ENCODE measurements around the gene VSTM2B.

The VSTM2B gene

GRCh38 chr19:29516821-29517395, 8.9 kb upstream of the VSTM2B start:
- no peak overlapping the region for H3K9ac ChIP-seq (ENCODE audit: low read depth, low read length)
- H3K9me3 ChIP-seq (ENCODE audit: insufficient read depth, low read depth, low read length) = no peaks in the 10 kb centered on the region
- H3K27ac ChIP-seq (ENCODE audit: low read depth, low read length) = no peak overlapping the region
- H3K4me3 ChIP-seq (ENCODE audit: low read length) = no peak overlapping the region
- peaks cover 25% of the 10 kb centered on the region for H3K27me3 ChIP-seq (ENCODE audit: insufficient read depth, low read length)
- 83% methylated on average over 9 of the region's 9 CpGs for WGBS
- H3K36me3 ChIP-seq (ENCODE audit: insufficient read depth, low read length) = no peaks in the 10 kb centered on the region
- no peaks in the 10 kb centered on the region for H3K4me1 ChIP-seq (ENCODE audit: insufficient read depth, low read length)

GRCh38 chr19:29517412-29517811, 8.4 kb upstream of the VSTM2B start:
- Histone ChIP-seq H3K4me3 (ENCODE audit: low read length) (no peak overlapping the region), H3K36me3 (ENCODE audit: insufficient read depth, low read length) (no peaks in the 10 kb centered on the region), H3K9ac (ENCODE audit: low read depth, low read length) (no peak overlapping the region), H3K4me1 (ENCODE audit: insufficient read depth, low read length) (no peaks in the 10 kb centered on the region), H3K27me3 (ENCODE audit: insufficient read depth, low read length) (peaks cover 28% of the 10 kb centered on the region), H3K27ac (ENCODE audit: low read depth, low read length) (no peak overlapping the region), H3K9me3 (ENCODE audit: insufficient read depth, low read depth, low read length) (no peaks in the 10 kb centered on the region)
- 86% methylated on average over 4 of the region's 4 CpGs for WGBS

- Histone ChIP-seq H3K36me3 (ENCODE audit: insufficient read depth, low read length) (no peaks in the 10 kb centered on the region), H3K4me1 (ENCODE audit: insufficient read depth, low read length) (no peaks in the 10 kb centered on the region), H3K9me3 (ENCODE audit: insufficient read depth, low read depth, low read length) (no peaks in the 10 kb centered on the region), H3K9ac (ENCODE audit: low read depth, low read length) (no peak overlapping the region), H3K4me3 (ENCODE audit: low read length) (no peak overlapping the region), H3K27me3 (ENCODE audit: insufficient read depth, low read length) (peaks cover 30% of the 10 kb centered on the region), H3K27ac (ENCODE audit: low read depth, low read length) (no peak overlapping the region)
- 92% methylated on average over 4 of the region's 4 CpGs for WGBS
Measured at GRCh38 chr19:29517946-29518345, 7.8 kb upstream of the VSTM2B start.

- Histone ChIP-seq H3K36me3 (ENCODE audit: insufficient read depth, low read length) (no peaks in the 10 kb centered on the region), H3K4me1 (ENCODE audit: insufficient read depth, low read length) (0 out of 2 replicates have a peak, but pooled peaks cover 2% of the 10 kb centered on the region), H3K9ac (ENCODE audit: low read depth, low read length) (no peak overlapping the region), H3K4me3 (ENCODE audit: low read length) (no peak overlapping the region), H3K27ac (ENCODE audit: low read depth, low read length) (no peak overlapping the region), H3K9me3 (ENCODE audit: insufficient read depth, low read depth, low read length) (no peaks in the 10 kb centered on the region), H3K27me3 (ENCODE audit: insufficient read depth, low read length) (peaks cover 38% of the 10 kb centered on the region)
- 88% methylated on average over 5 of the region's 5 CpGs for WGBS
Measured at GRCh38 chr19:29519146-29519545, 6.6 kb upstream of the VSTM2B start.

GRCh38 chr19:29519931-29520330, 5.9 kb upstream of the VSTM2B start:
- Histone ChIP-seq H3K4me1 (ENCODE audit: insufficient read depth, low read length) (0 out of 2 replicates have a peak, but pooled peaks cover 2% of the 10 kb centered on the region), H3K4me3 (ENCODE audit: low read length) (no peak overlapping the region), H3K9me3 (ENCODE audit: insufficient read depth, low read depth, low read length) (no peaks in the 10 kb centered on the region), H3K27ac (ENCODE audit: low read depth, low read length) (no peak overlapping the region), H3K9ac (ENCODE audit: low read depth, low read length) (no peak overlapping the region), H3K36me3 (ENCODE audit: insufficient read depth, low read length) (no peaks in the 10 kb centered on the region), H3K27me3 (ENCODE audit: insufficient read depth, low read length) (peaks cover 40% of the 10 kb centered on the region)
- WGBS = 92% methylated on average over 8 of the region's 8 CpGs

- no peak overlapping the region for H3K27ac ChIP-seq (ENCODE audit: low read depth, low read length)
- H3K4me3 ChIP-seq (ENCODE audit: low read length) = no peak overlapping the region
- no peaks in the 10 kb centered on the region for H3K36me3 ChIP-seq (ENCODE audit: insufficient read depth, low read length)
- no peak overlapping the region for H3K9ac ChIP-seq (ENCODE audit: low read depth, low read length)
- H3K9me3 ChIP-seq (ENCODE audit: insufficient read depth, low read depth, low read length) = no peaks in the 10 kb centered on the region
- 0 out of 2 replicates have a peak, but pooled peaks cover 2% of the 10 kb centered on the region for H3K4me1 ChIP-seq (ENCODE audit: insufficient read depth, low read length)
- H3K27me3 ChIP-seq (ENCODE audit: insufficient read depth, low read length) = peaks cover 45% of the 10 kb centered on the region
- 83% methylated on average over 7 of the region's 7 CpGs for WGBS
Measured at GRCh38 chr19:29520390-29520789, 5.4 kb upstream of the VSTM2B start.

GRCh38 chr19:29521291-29522075, 4.3 kb upstream of the VSTM2B start:
- Histone ChIP-seq H3K4me1 (ENCODE audit: insufficient read depth, low read length) (0 out of 2 replicates have a peak, but pooled peaks cover 2% of the 10 kb centered on the region), H3K27me3 (ENCODE audit: insufficient read depth, low read length) (peaks cover 55% of the 10 kb centered on the region), H3K9me3 (ENCODE audit: insufficient read depth, low read depth, low read length) (no peaks in the 10 kb centered on the region), H3K36me3 (ENCODE audit: insufficient read depth, low read length) (no peaks in the 10 kb centered on the region), H3K9ac (ENCODE audit: low read depth, low read length) (no peak overlapping the region), H3K4me3 (ENCODE audit: low read length) (no peak overlapping the region), H3K27ac (ENCODE audit: low read depth, low read length) (no peak overlapping the region)
- 85% methylated on average over 8 of the region's 9 CpGs for WGBS

- Histone ChIP-seq H3K36me3 (ENCODE audit: insufficient read depth, low read length) (no peaks in the 10 kb centered on the region), H3K9ac (ENCODE audit: low read depth, low read length) (no peak overlapping the region), H3K4me3 (ENCODE audit: low read length) (no peak overlapping the region), H3K27me3 (ENCODE audit: insufficient read depth, low read length) (peaks cover 75% of the 10 kb centered on the region), H3K4me1 (ENCODE audit: insufficient read depth, low read length) (0 out of 2 replicates have a peak, but pooled peaks cover 2% of the 10 kb centered on the region), H3K27ac (ENCODE audit: low read depth, low read length) (no peak overlapping the region), H3K9me3 (ENCODE audit: insufficient read depth, low read depth, low read length) (no peaks in the 10 kb centered on the region)
- WGBS = 81% methylated on average over 2 of the region's 2 CpGs
Measured at GRCh38 chr19:29523568-29523967, 2.2 kb upstream of the VSTM2B start.

- WGBS = 4% methylated on average over 14 of the region's 14 CpGs
- no peak overlapping the region for H3K27ac ChIP-seq (ENCODE audit: low read depth, low read length)
- H3K9me3 ChIP-seq (ENCODE audit: insufficient read depth, low read depth, low read length) = no peaks in the 10 kb centered on the region
- no peaks in the 10 kb centered on the region for H3K36me3 ChIP-seq (ENCODE audit: insufficient read depth, low read length)
- peak overlapping the region; percentile 58 for H3K4me3 ChIP-seq (ENCODE audit: low read length)
- H3K4me1 ChIP-seq (ENCODE audit: insufficient read depth, low read length) = 0 out of 2 replicates have a peak, but pooled peaks cover 2% of the 10 kb centered on the region
- H3K9ac ChIP-seq (ENCODE audit: low read depth, low read length) = no peak overlapping the region
- H3K27me3 ChIP-seq (ENCODE audit: insufficient read depth, low read length) = peaks cover 83% of the 10 kb centered on the region
Measured at GRCh38 chr19:29524201-29524911, 1.4 kb upstream of the VSTM2B start.

- 0 out of 2 replicates have a peak, but pooled peaks cover 2% of the 10 kb centered on the region for H3K4me1 ChIP-seq (ENCODE audit: insufficient read depth, low read length)
- no peaks in the 10 kb centered on the region for H3K36me3 ChIP-seq (ENCODE audit: insufficient read depth, low read length)
- H3K27ac ChIP-seq (ENCODE audit: low read depth, low read length) = no peak overlapping the region
- H3K4me3 ChIP-seq (ENCODE audit: low read length) = peak overlapping the region; percentile 58
- peaks cover 86% of the 10 kb centered on the region for H3K27me3 ChIP-seq (ENCODE audit: insufficient read depth, low read length)
- H3K9ac ChIP-seq (ENCODE audit: low read depth, low read length) = no peak overlapping the region
- 0 out of 2 replicates have a peak, but pooled peaks cover 4% of the 10 kb centered on the region for H3K9me3 ChIP-seq (ENCODE audit: insufficient read depth, low read depth, low read length)
- 1% methylated on average over 76 of the region's 80 CpGs for WGBS
Measured at GRCh38 chr19:29524912-29525831, 622 bp upstream of the VSTM2B start.
